OCI-LY7 (cell line): ENCODE data around the gene JPT2. TPM values are rescaled to one million over a fixed set of nuclear protein-coding genes. Genes with fewer than 3 reads are reported as not detected.

Experiments
- BruUV-seq: library from RNA; stranded (reverse); fragments of 400-500 nt; replicated peaks from 2 replicates; lab custom pipeline; 2021; lab: Mats Ljungman, UMichigan
- CTCF ChIA-PET: fragments of 300-600 bp; sonication (Branson Sonifier 250); formaldehyde crosslinking; loops from one replicate; lab custom pipeline; 2022; ENCODE audit warnings: antibody characterized with exemption; ENCODE audit not compliant: unreplicated experiment; lab: Charles Lee
- POLR2A ChIA-PET: fragments of 300-600 bp; sonication (Branson Sonifier 250); formaldehyde crosslinking; loops from one replicate; lab custom pipeline; 2022; ENCODE audit warnings: antibody characterized with exemption; lab: Charles Lee
- DNase-seq: peaks from one replicate; pipeline ENCODE4 v3.0.0-alpha.2; 2015; ENCODE audit warnings: low spot score
- H2AFZ ChIP-seq: fragments of 200-600 bp; sonication (generic), shearing (Covaris generic); 2 replicates; pipeline ENCODE4 v1.6.1; 2014; ENCODE audit warnings: mild to moderate bottlenecking, antibody characterized with exemption, low read length, moderate library complexity
- H3K27ac ChIP-seq: fragments of 200-600 bp; sonication (generic); 2 replicates; pipeline ENCODE4 v1.5.1; 2014; ENCODE audit warnings: mixed run types, low read depth, mild to moderate bottlenecking, moderate library complexity, low read length, inconsistent platforms; ENCODE audit not compliant: poor library complexity, severe bottlenecking
- H3K36me3 ChIP-seq: fragments of 200-600 bp; sonication (generic); 2 replicates; pipeline ENCODE4 v1.6.1; 2014; ENCODE audit warnings: mild to moderate bottlenecking, antibody characterized with exemption, low read length, moderate library complexity, mixed read lengths; ENCODE audit not compliant: insufficient read depth
- H3K4me1 ChIP-seq: fragments of 200-600 bp; sonication (generic); 2 replicates; pipeline ENCODE4 v1.5.1; 2014; ENCODE audit warnings: mild to moderate bottlenecking, low read length; ENCODE audit not compliant: insufficient read depth, poor library complexity, severe bottlenecking
- H3K4me2 ChIP-seq: fragments of 200-600 bp; sonication (generic); 2 replicates; pipeline ENCODE4 v1.6.1; 2014; ENCODE audit warnings: mild to moderate bottlenecking, low read length
- H3K4me3 ChIP-seq: fragments of 200-600 bp; sonication (generic); 2 replicates; pipeline ENCODE4 v1.5.1; 2014; ENCODE audit warnings: mild to moderate bottlenecking, low read depth, low read length; ENCODE audit not compliant: poor library complexity, severe bottlenecking
- H3K79me2 ChIP-seq: fragments of 200-600 bp; sonication (generic); 2 replicates; pipeline ENCODE4 v1.6.1; 2016; ENCODE audit warnings: low read depth, mild to moderate bottlenecking, low read length, moderate library complexity, mixed read lengths; ENCODE audit not compliant: insufficient read depth
- H3K9me2 ChIP-seq: fragments of 200-600 bp; sonication (generic); 2 replicates; pipeline ENCODE4 v1.6.1; 2016; ENCODE audit warnings: mild to moderate bottlenecking, low read length, mixed read lengths; ENCODE audit not compliant: insufficient read depth
- H3K9me3 ChIP-seq: fragments of 200-600 bp; sonication (generic); 2 replicates; pipeline ENCODE4 v1.6.1; 2014; ENCODE audit warnings: mild to moderate bottlenecking, mixed run types, low read length, mixed read lengths
- H4K20me1 ChIP-seq: fragments of 200-600 bp; sonication (generic); 2 replicates; pipeline ENCODE4 v1.6.1; 2014; ENCODE audit warnings: mild to moderate bottlenecking, antibody characterized with exemption, low read length, moderate library complexity, mixed read lengths; ENCODE audit not compliant: insufficient read depth
- EZH2phosphoT487 ChIP-seq: fragments of 200-600 bp; sonication (generic); IDR thresholded peaks from 2 replicates; pipeline ENCODE4 v1.6.1; 2018; ENCODE audit warnings: low read depth, borderline replicate concordance, mild to moderate bottlenecking, mixed run types, antibody characterized with exemption, low read length, moderate library complexity, mixed read lengths
- intact Hi-C: fragments of 100-400 bp; cut with micrococcal nuclease; formaldehyde crosslinking; loops from one replicate; pipeline ENCODE4 v1.10.0; 2022; ENCODE audit not compliant: unreplicated experiment
- total RNA-seq, 2 experiments: library from RNA; depleted of rRNA in 1 of 2; stranded (reverse); fragments of >200 nt in 1 of 2; shearing (Covaris generic) in 1 of 2; gene quantifications; 2 replicates each; pipeline ENCODE4 v1.2.3, GENCODE V29; 2014 to 2022
- TF ChIP-seq, protein P1 (sequence below): fragments of 200-600 bp; sonication (generic); conservative IDR thresholded peaks from 2 replicates; pipeline ENCODE4 v1.5.1; 2014; ENCODE audit warnings: mild to moderate bottlenecking, antibody characterized with exemption, low read length, moderate library complexity, mixed read lengths

Gene JPT2
- total RNA-seq, 2 experiments from 2014 or later = 67.4 to 75.2 TPM

DNA sequence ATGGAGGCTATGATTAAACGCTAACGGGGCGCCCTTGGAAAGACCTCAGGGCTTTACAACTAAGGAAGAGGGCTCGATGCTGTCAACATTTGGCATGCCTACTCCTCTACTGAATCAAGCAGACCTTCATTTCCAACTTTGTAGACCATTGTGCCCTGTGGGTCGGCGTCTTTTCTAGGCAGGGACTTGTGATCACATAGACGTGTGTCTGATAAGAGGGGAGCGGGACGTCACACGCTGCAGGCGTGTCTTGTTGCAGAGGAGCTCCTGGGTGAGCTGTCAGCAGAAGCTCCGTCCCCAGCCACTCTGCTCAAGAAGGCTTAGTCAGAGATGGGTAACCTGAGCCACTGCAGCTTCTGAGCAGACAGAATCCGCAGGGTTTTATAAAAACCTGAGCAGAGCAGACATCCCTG, 30.7 kb downstream of the JPT2 start:
- Histone ChIP-seq H3K79me2 (peaks cover 67% of the 10 kb centered on the region), H3K27ac (no peak overlapping the region), H4K20me1 (peaks cover 15% of the 10 kb centered on the region; the same call in 1 of the 2 replicates), H2AFZ (no peak overlapping the region), H3K4me3 (no peak overlapping the region), H3K9me3 (no peaks in the 10 kb centered on the region), H3K9me2 (no peaks in the 10 kb centered on the region), H3K4me1 (peaks cover 57% of the 10 kb centered on the region), H3K36me3 (peaks cover 14% of the 10 kb centered on the region), H3K4me2 (peak overlapping the region; percentile 90; the same call in 1 of the 2 replicates)
- intact Hi-C loops = no loop called here
- CTCF ChIA-PET = no interaction called here
- DNase-seq = no peak
- no TSS peak for BruUV-seq
- TF ChIP-seq, protein P1, sequence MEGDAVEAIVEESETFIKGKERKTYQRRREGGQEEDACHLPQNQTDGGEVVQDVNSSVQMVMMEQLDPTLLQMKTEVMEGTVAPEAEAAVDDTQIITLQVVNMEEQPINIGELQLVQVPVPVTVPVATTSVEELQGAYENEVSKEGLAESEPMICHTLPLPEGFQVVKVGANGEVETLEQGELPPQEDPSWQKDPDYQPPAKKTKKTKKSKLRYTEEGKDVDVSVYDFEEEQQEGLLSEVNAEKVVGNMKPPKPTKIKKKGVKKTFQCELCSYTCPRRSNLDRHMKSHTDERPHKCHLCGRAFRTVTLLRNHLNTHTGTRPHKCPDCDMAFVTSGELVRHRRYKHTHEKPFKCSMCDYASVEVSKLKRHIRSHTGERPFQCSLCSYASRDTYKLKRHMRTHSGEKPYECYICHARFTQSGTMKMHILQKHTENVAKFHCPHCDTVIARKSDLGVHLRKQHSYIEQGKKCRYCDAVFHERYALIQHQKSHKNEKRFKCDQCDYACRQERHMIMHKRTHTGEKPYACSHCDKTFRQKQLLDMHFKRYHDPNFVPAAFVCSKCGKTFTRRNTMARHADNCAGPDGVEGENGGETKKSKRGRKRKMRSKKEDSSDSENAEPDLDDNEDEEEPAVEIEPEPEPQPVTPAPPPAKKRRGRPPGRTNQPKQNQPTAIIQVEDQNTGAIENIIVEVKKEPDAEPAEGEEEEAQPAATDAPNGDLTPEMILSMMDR = no peak
- TF ChIP-seq EZH2phosphoT487 = no peak
- POLR2A ChIA-PET = interaction anchor here (1.4 kb wide), 1 partner anchor 52 kb away, joined by 3 read pairs; no protein-coding TSS in a partner anchor

DNA sequence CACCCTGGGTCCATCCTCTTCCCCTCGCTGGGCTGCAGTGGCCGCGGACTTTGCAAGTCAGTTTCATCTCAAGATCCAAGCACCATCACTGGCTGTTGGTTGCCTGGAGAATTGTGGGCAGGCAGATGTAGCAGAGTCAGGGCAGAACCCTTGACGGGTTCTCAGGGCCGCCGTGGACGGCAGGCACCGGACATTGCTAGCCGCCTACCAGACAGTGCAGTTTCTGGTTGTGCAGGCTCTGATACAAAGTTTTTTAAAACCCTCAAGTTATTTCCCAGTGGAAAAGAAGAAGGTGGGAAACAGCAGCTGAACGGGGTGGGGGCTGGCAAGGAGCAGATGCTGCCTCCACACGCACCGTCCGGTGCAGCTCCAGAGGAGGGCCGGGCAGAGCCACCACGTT, 31.3 kb downstream of the JPT2 start:
- no TSS peak for BruUV-seq
- CTCF ChIA-PET = no interaction called here
- Histone ChIP-seq H3K9me2 (no peaks in the 10 kb centered on the region), H3K27ac (no peak overlapping the region), H4K20me1 (peaks cover 15% of the 10 kb centered on the region; the same call in 1 of the 2 replicates), H3K79me2 (peaks cover 72% of the 10 kb centered on the region), H3K9me3 (no peaks in the 10 kb centered on the region), H2AFZ (no peak overlapping the region), H3K4me2 (peak overlapping the region; percentile 90; the same call in 1 of the 2 replicates), H3K4me1 (peaks cover 63% of the 10 kb centered on the region), H3K4me3 (no peak overlapping the region), H3K36me3 (peaks cover 14% of the 10 kb centered on the region; the same call in 1 of the 2 replicates)
- no peak for TF ChIP-seq EZH2phosphoT487
- TF ChIP-seq, protein P1 = no peak
- intact Hi-C loops = no loop called here
- DNase-seq = no peak
- POLR2A ChIA-PET = interaction anchor here (1.4 kb wide), 1 partner anchor 51 kb away, joined by 3 read pairs; no protein-coding TSS in a partner anchor
